ENCODE results near the gene ST7. TPM values are rescaled to one million over a fixed set of nuclear protein-coding genes. Genes with fewer than 3 reads are reported as not detected.
"Not testable (repeated sequence)": the region's sequence is repeated elsewhere in the genome, so short reads cannot be mapped to it uniquely, and the experiment has no call there.

Gene ST7
- total and polyA plus RNA-seq, 2 experiments from 2014 or later = 31.2 to 38.5 TPM

DNA sequence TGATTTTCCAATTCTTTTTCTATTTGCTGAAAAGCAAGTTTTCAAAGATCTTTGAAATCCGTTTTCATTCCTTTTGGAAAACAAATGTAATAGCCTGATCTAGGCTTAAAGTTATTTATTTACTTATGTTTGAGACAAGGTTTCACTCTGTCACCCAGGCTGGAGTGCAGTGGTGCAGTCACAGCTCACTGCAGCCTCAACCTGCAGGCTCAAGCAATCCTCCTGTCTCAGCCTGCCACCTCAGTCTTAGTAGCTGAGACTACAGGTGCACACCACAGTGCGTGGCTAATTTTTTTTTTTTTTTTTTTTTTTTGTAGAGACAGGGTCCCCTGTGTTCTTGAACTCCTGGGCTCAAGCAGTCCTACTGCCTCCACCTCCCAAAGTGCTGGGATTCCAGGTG, 4.6 kb downstream of the ST7 start:
- Histone ChIP-seq H3K9me2 (replicated peaks; ENCODE audit: insufficient read depth) (no peaks in the 10 kb centered on the region), H3K79me2 (peaks cover 84% of the 10 kb centered on the region), H3K9me3 (ENCODE audit: low read depth) (no peaks in the 10 kb centered on the region), H2AFZ (no peak overlapping the region), H3K4me3 (no peak overlapping the region), H3K4me1 (ENCODE audit: insufficient read depth) (peaks cover 17% of the 10 kb centered on the region), H3K27me3 (no peaks in the 10 kb centered on the region), H3K4me2 (no peak overlapping the region), H3K27ac (no peak overlapping the region), H3K36me3 (replicated peaks; ENCODE audit: insufficient read depth, low read depth) (no peaks in the 10 kb centered on the region), H4K20me1 (ENCODE audit: insufficient read depth, poor library complexity, severe bottlenecking) (peaks cover 3% of the 10 kb centered on the region)
- 75% methylated on average over 2 of the region's 2 CpGs for WGBS (ENCODE audit: low lambda C conversion rate, missing lambda C conversion rate)
- DNase-seq (ENCODE audit: low spot score) = no peak
- TF ChIP-seq EZH2 (IDR thresholded peaks at IDR 0.05; ENCODE audit: borderline replicate concordance) = no peak
- TF ChIP-seq EZH2phosphoT487 (IDR thresholded peaks at IDR 0.05; ENCODE audit: low read depth, severe bottlenecking, unreplicated experiment) = no peak
- TF ChIP-seq, protein P1, sequence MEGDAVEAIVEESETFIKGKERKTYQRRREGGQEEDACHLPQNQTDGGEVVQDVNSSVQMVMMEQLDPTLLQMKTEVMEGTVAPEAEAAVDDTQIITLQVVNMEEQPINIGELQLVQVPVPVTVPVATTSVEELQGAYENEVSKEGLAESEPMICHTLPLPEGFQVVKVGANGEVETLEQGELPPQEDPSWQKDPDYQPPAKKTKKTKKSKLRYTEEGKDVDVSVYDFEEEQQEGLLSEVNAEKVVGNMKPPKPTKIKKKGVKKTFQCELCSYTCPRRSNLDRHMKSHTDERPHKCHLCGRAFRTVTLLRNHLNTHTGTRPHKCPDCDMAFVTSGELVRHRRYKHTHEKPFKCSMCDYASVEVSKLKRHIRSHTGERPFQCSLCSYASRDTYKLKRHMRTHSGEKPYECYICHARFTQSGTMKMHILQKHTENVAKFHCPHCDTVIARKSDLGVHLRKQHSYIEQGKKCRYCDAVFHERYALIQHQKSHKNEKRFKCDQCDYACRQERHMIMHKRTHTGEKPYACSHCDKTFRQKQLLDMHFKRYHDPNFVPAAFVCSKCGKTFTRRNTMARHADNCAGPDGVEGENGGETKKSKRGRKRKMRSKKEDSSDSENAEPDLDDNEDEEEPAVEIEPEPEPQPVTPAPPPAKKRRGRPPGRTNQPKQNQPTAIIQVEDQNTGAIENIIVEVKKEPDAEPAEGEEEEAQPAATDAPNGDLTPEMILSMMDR (IDR thresholded peaks at IDR 0.05; ENCODE audit: poor library complexity) = no peak

DNA sequence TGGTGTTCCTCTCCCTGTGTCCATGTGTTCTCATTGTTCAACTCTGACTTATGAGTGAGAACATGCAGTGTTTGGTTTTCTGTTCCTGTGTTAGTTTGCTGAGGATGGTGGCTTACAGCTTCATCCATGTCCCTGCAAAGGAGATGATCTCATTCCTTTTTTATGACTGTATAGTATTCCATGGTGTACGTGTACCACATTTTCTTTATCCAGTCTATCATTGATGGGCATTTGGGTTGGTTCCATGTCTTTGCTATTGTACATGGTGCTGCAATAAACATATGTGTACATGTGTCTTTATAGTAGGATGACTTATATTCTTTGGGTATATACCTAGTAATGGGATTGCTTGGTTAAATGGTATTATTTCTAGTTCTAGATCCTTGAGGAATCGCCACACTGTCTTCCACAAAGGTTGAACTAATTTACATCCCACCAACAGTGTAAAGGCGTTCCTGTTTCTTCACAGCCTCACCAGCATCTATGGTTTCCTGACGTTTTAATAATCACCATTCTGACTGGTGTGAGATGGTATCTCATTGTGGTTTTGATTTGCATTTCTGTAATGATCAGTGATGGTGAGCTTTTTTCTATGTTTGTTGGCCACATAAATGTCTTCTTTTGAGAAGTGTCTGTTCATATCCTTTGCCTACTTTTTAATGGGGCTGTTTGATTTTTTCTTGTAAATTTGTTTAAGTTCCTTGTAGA, 8.8 kb downstream of the ST7 start:
- WGBS (ENCODE audit: low lambda C conversion rate, missing lambda C conversion rate) = 96% methylated on average over 4 of the region's 4 CpGs
- not testable (repeated sequence) for H3K4me1 ChIP-seq (ENCODE audit: insufficient read depth); H3K9me3 ChIP-seq (ENCODE audit: low read depth); H3K4me3 ChIP-seq; H3K4me2 ChIP-seq; H4K20me1 ChIP-seq (ENCODE audit: insufficient read depth, poor library complexity, severe bottlenecking); H2AFZ ChIP-seq; DNase-seq (ENCODE audit: low spot score); H3K9me2 ChIP-seq (replicated peaks; ENCODE audit: insufficient read depth); H3K36me3 ChIP-seq (replicated peaks; ENCODE audit: insufficient read depth, low read depth); H3K27ac ChIP-seq; H3K27me3 ChIP-seq
- H3K79me2 ChIP-seq = peaks cover 94% of the 10 kb centered on the region

DNA sequence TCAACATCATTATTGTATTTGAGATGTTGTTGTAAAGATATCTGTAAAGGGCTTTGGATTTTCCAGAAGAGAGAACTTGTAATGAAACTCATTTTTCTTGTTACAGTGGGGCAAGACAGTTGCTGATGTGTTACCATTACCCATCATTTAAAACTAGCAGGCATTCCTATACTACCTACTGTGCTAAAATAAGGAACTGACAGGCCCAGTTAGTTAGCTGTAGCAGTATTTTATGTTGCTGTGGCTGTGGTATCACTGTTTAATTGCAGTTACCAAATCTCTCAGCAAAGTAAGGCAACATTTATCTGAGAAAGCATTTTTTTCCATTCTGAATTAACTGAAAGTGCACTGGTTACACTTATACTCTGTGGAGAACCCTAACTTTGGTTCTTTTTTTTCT, 9.9 kb downstream of the ST7 start:
- H3K36me3 ChIP-seq (replicated peaks; ENCODE audit: insufficient read depth, low read depth) = no peaks in the 10 kb centered on the region
- H3K4me2 ChIP-seq = no peak overlapping the region
- no peaks in the 10 kb centered on the region for H4K20me1 ChIP-seq (ENCODE audit: insufficient read depth, poor library complexity, severe bottlenecking)
- no peak overlapping the region for H3K27ac ChIP-seq
- H3K9me3 ChIP-seq (ENCODE audit: low read depth) = no peaks in the 10 kb centered on the region
- no peaks in the 10 kb centered on the region for H3K9me2 ChIP-seq (replicated peaks; ENCODE audit: insufficient read depth)
- H3K27me3 ChIP-seq = no peaks in the 10 kb centered on the region
- H3K79me2 ChIP-seq = peaks cover 93% of the 10 kb centered on the region
- H3K4me3 ChIP-seq = no peak overlapping the region
- DNase-seq (ENCODE audit: low spot score) = no peak
- H2AFZ ChIP-seq = no peak overlapping the region
- no peaks in the 10 kb centered on the region for H3K4me1 ChIP-seq (ENCODE audit: insufficient read depth)
- TF ChIP-seq EZH2phosphoT487 (IDR thresholded peaks at IDR 0.05; ENCODE audit: low read depth, severe bottlenecking, unreplicated experiment) (no peak), EZH2 (IDR thresholded peaks at IDR 0.05; ENCODE audit: borderline replicate concordance) (no peak)
- TF ChIP-seq, protein P1 (IDR thresholded peaks at IDR 0.05; ENCODE audit: poor library complexity) = no peak

DNA sequence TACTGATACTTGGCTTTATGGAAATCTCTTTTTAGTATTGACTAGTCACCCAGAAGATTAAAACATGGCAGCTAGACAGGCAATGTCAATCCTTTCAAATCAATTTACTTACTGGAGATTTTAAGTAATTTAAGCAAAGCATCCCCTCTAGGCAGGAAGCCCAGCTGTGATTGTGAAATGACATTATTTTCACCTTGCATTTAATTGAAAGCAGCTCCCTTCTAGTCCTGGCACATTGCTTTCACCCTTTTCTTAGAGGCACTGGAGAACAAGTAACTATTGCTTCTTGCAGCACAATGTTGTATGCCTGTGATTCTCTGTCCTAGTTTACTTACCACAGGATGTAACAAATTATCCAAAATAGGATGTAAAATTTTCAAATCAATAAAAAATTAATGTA, 13.3 kb downstream of the ST7 start:
- TF ChIP-seq EZH2phosphoT487 (IDR thresholded peaks at IDR 0.05; ENCODE audit: low read depth, severe bottlenecking, unreplicated experiment) (no peak), EZH2 (IDR thresholded peaks at IDR 0.05; ENCODE audit: borderline replicate concordance) (no peak)
- TF ChIP-seq, protein P1 (IDR thresholded peaks at IDR 0.05; ENCODE audit: poor library complexity) = no peak
- Histone ChIP-seq H4K20me1 (ENCODE audit: insufficient read depth, poor library complexity, severe bottlenecking) (no peaks in the 10 kb centered on the region), H3K27ac (no peak overlapping the region), H3K79me2 (peaks cover 88% of the 10 kb centered on the region), H3K27me3 (no peaks in the 10 kb centered on the region), H3K4me2 (no peak overlapping the region), H3K9me2 (replicated peaks; ENCODE audit: insufficient read depth) (no peaks in the 10 kb centered on the region), H3K4me1 (ENCODE audit: insufficient read depth) (no peaks in the 10 kb centered on the region), H3K4me3 (no peak overlapping the region), H3K36me3 (replicated peaks; ENCODE audit: insufficient read depth, low read depth) (no peaks in the 10 kb centered on the region), H2AFZ (no peak overlapping the region), H3K9me3 (ENCODE audit: low read depth) (no peaks in the 10 kb centered on the region)
- DNase-seq (ENCODE audit: low spot score) = no peak

Data from hepatocyte (in vitro differentiated cells).